ENCODE measurements around the gene SUFU.

SUFU gene

GRCh38 chr10:102635377-102635776 is 131.6 kb downstream of the SUFU start:
- Mint-ChIP-seq H3K36me3 (ENCODE audit: insufficient read depth) (peaks cover 4% of the 10 kb centered on the region), H3K27ac (ENCODE audit: low read depth) (peak overlapping the region; percentile 74), H3K9me3 (no peaks in the 10 kb centered on the region), H3K4me3 (peak overlapping the region; percentile 48), H3K4me1 (peaks cover 29% of the 10 kb centered on the region), H3K27me3 (no peaks in the 10 kb centered on the region)
- no peak for DNase-seq (ENCODE audit: low spot score in 2 of 2)
- peak; percentile 76 for ATAC-seq (replicated peaks; ENCODE audit: extremely low read depth, poor library complexity, severe bottlenecking)

DNA sequence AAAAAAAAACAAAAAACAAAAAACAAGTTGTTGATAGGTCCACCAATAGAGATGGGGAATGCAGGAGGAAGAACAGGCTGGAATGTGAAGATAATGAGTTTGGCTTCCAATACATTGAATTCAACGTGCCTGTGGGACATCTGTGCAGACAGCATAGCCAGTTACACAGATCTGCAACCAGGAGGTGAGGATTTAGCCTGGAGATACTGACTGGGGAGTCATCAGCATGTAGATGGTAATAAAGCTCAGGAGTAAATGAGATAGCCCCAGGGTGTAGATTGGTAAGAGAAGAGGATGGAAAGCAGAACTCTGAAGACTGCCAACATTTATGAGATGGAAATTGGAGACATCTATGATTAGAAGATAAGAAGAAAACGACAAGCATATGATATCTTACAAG is 135.8 kb downstream of the SUFU start:
- ATAC-seq (replicated peaks; ENCODE audit: extremely low read depth, poor library complexity, severe bottlenecking) (no peak), DNase-seq (ENCODE audit: low spot score in 2 of 2) (no peak)
- Mint-ChIP-seq H3K9me3 (no peaks in the 10 kb centered on the region), H3K27me3 (no peaks in the 10 kb centered on the region), H3K4me1 (peaks cover 21% of the 10 kb centered on the region), H3K27ac (ENCODE audit: low read depth) (no peak overlapping the region), H3K36me3 (ENCODE audit: insufficient read depth) (peaks cover 10% of the 10 kb centered on the region), H3K4me3 (no peak overlapping the region)

GRCh38 chr10:102641402-102641801 is 137.6 kb downstream of the SUFU start:
- no peaks in the 10 kb centered on the region for H3K9me3 Mint-ChIP-seq
- DNase-seq (ENCODE audit: low spot score in 2 of 2), result no peak

GRCh38 chr10:102641880-102642735 is 138.3 kb downstream of the SUFU start:
- H3K27me3 Mint-ChIP-seq, result no peaks in the 10 kb centered on the region
- peak overlapping the region; percentile 97 for H3K4me3 Mint-ChIP-seq
- DNase-seq (ENCODE audit: low spot score in 2 of 2), result peak; percentile 86 to 92
- H3K4me1 Mint-ChIP-seq, result peaks cover 33% of the 10 kb centered on the region
- ATAC-seq (replicated peaks; ENCODE audit: extremely low read depth, poor library complexity, severe bottlenecking), result peak; percentile 67
- peak overlapping the region; percentile 83 for H3K27ac Mint-ChIP-seq (ENCODE audit: low read depth)
- no peaks in the 10 kb centered on the region for H3K9me3 Mint-ChIP-seq
- H3K36me3 Mint-ChIP-seq (ENCODE audit: insufficient read depth), result peaks cover 32% of the 10 kb centered on the region

More at GRCh38 chr10:102641402-102641801, 137.6 kb downstream of the SUFU start:
- no peak for ATAC-seq (replicated peaks; ENCODE audit: extremely low read depth, poor library complexity, severe bottlenecking)
- H3K4me1 Mint-ChIP-seq, result peaks cover 25% of the 10 kb centered on the region
- H3K27ac Mint-ChIP-seq (ENCODE audit: low read depth), result peak overlapping the region; percentile 83
- H3K4me3 Mint-ChIP-seq, result peak overlapping the region; percentile 97
- peaks cover 25% of the 10 kb centered on the region for H3K36me3 Mint-ChIP-seq (ENCODE audit: insufficient read depth)
- H3K27me3 Mint-ChIP-seq, result no peaks in the 10 kb centered on the region

DNA sequence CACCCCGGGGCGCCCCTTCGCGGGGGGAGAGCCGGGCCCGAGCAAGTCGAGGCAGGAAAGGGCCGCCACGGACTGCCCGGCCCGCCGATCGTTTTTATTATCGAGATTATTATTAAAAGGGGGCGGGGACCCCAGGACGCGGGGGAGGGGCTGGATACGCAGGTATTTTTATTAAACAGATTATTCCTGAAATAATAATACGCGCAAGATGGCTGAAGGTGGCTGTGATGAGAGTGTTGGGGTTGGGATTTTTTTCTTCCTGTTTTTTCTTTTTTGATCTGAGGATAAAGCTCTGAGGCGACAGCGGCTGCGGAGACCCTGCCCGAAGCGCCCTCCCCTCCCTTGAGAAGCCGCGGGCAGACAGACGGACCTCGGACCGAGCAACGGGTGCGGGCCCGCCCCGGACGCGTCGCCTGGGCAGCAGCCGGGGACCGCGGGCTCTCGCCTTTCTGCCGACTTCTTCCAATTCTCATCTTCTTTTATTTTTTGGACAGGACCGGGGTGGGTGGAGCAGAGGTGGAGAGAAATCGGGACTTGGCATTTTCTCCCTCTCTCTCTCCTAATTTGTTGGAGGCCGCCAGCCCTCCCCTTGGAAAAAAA is 139.1 kb downstream of the SUFU start:
- ATAC-seq (replicated peaks; ENCODE audit: extremely low read depth, poor library complexity, severe bottlenecking), result no peak
- H3K4me1 Mint-ChIP-seq, result peaks cover 40% of the 10 kb centered on the region
- peaks cover 33% of the 10 kb centered on the region for H3K36me3 Mint-ChIP-seq (ENCODE audit: insufficient read depth)
- DNase-seq (ENCODE audit: low spot score in 2 of 2), result peak in 1 of 2 donors; percentile 39
- H3K27ac Mint-ChIP-seq (ENCODE audit: low read depth), result peak overlapping the region; percentile 65
- H3K9me3 Mint-ChIP-seq, result no peaks in the 10 kb centered on the region
- peak overlapping the region; percentile 97 for H3K4me3 Mint-ChIP-seq
- H3K27me3 Mint-ChIP-seq, result no peaks in the 10 kb centered on the region

DNA sequence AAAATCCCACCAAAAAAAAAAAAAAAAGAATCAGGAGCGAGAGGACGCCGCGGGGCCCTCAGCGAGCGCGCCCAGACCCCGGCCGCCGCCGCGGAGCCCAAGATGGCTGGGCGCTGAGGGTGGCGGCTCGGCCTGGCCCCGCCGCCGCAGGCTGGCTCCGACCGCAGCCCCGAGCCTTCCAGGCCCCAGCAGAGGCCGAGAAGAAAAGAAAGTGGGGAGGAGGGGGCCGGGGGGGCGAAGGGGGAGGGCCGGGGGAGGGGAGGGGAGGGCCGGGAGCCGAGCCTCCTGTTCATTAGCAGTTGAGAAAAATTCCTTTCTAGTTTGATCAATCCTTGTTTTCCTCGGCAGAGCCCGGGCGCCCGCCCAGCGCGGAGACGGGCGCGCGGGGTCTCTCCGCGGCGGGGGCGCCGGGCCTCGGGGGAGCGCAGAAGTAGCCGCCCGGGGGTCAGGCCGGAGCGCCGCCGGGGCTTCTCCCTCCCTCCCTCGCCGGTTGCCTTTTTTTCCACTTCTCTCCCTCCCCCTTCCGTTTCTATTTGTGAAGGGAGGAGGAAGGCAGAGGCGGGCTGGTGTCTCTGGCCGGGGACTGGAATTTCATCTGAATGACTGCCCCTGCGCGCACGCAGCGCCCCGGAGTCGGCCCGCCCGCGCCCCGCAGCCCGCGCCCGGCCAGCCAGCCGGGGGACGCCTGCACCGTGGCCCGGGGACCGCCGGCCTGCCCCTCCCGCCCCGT is 139.7 kb downstream of the SUFU start:
- Mint-ChIP-seq H3K4me3 (peak overlapping the region; percentile 97), H3K36me3 (ENCODE audit: insufficient read depth) (peaks cover 34% of the 10 kb centered on the region), H3K27ac (ENCODE audit: low read depth) (peak overlapping the region; percentile 65), H3K4me1 (peaks cover 46% of the 10 kb centered on the region), H3K27me3 (no peaks in the 10 kb centered on the region), H3K9me3 (no peaks in the 10 kb centered on the region)
- no peak for DNase-seq (ENCODE audit: low spot score in 2 of 2)
- ATAC-seq (replicated peaks; ENCODE audit: extremely low read depth, poor library complexity, severe bottlenecking), result no peak

GRCh38 chr10:102644066-102644645 is 140.4 kb downstream of the SUFU start, which contains the start of gene TRIM8:
Gene TRIM8 (plus strand): TSS chr10:102644479. CDS start chr10:102644618, 139 bp downstream.
- Mint-ChIP-seq H3K27me3 (no peaks in the 10 kb centered on the region), H3K36me3 (ENCODE audit: insufficient read depth) (peaks cover 35% of the 10 kb centered on the region), H3K9me3 (no peaks in the 10 kb centered on the region), H3K4me1 (peaks cover 53% of the 10 kb centered on the region), H3K4me3 (peak within 1 kb of the TSS; percentile 97), H3K27ac (ENCODE audit: low read depth) (peak within 1 kb of the TSS; percentile 96)
- ATAC-seq (replicated peaks; ENCODE audit: extremely low read depth, poor library complexity, severe bottlenecking), result peak; percentile 5
- peak; percentile 35 to 41 for DNase-seq (ENCODE audit: low spot score in 2 of 2)

DNA sequence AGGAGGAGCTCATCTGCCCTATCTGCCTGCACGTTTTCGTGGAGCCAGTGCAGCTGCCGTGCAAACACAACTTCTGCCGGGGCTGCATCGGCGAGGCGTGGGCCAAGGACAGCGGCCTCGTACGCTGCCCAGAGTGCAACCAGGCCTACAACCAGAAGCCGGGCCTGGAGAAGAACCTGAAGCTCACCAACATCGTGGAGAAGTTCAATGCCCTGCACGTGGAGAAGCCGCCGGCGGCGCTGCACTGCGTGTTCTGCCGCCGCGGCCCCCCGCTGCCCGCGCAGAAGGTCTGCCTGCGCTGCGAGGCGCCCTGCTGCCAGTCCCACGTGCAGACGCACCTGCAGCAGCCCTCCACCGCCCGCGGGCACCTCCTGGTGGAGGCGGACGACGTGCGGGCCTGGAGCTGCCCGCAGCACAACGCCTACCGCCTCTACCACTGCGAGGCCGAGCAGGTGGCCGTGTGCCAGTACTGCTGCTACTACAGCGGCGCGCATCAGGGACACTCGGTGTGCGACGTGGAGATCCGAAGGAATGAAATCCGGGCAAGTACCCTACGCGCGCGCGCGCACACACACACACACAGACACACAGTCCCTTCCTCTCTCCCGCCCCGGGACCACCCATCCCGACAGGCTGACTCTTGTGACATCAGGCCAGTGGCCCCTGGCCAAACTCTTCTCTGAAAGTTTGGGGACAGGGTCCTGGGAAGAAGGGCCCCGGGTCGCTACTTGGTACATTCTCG is 141.0 kb downstream of the SUFU start:
- DNase-seq (ENCODE audit: low spot score in 2 of 2) (peak; percentile 64 to 67), ATAC-seq (replicated peaks; ENCODE audit: extremely low read depth, poor library complexity, severe bottlenecking) (peak; percentile 30)
- H3K4me1 Mint-ChIP-seq, result peaks cover 60% of the 10 kb centered on the region
- no peaks in the 10 kb centered on the region for H3K27me3 Mint-ChIP-seq
- H3K4me3 Mint-ChIP-seq, result peak overlapping the region; percentile 97
- H3K9me3 Mint-ChIP-seq, result no peaks in the 10 kb centered on the region
- peak overlapping the region; percentile 96 for H3K27ac Mint-ChIP-seq (ENCODE audit: low read depth)
- peaks cover 35% of the 10 kb centered on the region for H3K36me3 Mint-ChIP-seq (ENCODE audit: insufficient read depth)

DNA sequence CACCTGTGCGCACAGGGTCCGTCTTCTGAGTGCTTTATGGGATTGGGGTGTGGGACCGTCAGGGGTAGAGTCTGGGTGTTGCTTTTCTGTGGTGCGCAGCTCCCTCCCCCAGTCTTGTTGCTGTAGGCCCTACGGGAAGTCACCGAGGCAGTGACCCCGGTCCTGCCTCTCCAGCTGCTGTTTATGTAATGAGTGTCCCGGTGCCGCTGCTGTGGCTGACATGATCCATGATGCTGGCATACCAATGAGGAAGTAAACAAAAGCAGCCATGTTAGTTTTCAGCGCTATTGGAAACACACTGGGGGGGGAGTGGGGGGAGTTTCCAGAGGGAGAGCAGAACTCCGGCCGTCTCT is 141.6 kb downstream of the SUFU start:
- ATAC-seq (replicated peaks; ENCODE audit: extremely low read depth, poor library complexity, severe bottlenecking), result no peak
- peak overlapping the region; percentile 96 for H3K27ac Mint-ChIP-seq (ENCODE audit: low read depth)
- peaks cover 65% of the 10 kb centered on the region for H3K4me1 Mint-ChIP-seq
- peaks cover 35% of the 10 kb centered on the region for H3K36me3 Mint-ChIP-seq (ENCODE audit: insufficient read depth)
- H3K27me3 Mint-ChIP-seq, result no peaks in the 10 kb centered on the region
- H3K9me3 Mint-ChIP-seq, result no peaks in the 10 kb centered on the region
- DNase-seq (ENCODE audit: low spot score in 2 of 2), result no peak
- H3K4me3 Mint-ChIP-seq, result peak overlapping the region; percentile 97

- H3K4me1 Mint-ChIP-seq, result peaks cover 71% of the 10 kb centered on the region
- H3K27ac Mint-ChIP-seq (ENCODE audit: low read depth), result peak overlapping the region; percentile 96
- H3K27me3 Mint-ChIP-seq, result no peaks in the 10 kb centered on the region
- H3K4me3 Mint-ChIP-seq, result peak overlapping the region; percentile 97
- peaks cover 37% of the 10 kb centered on the region for H3K36me3 Mint-ChIP-seq (ENCODE audit: insufficient read depth)
- no peaks in the 10 kb centered on the region for H3K9me3 Mint-ChIP-seq
- ATAC-seq (replicated peaks; ENCODE audit: extremely low read depth, poor library complexity, severe bottlenecking) (peak; percentile 48), DNase-seq (ENCODE audit: low spot score in 2 of 2) (peak; percentile 42 to 65)
These were observed 142.2 kb downstream of the SUFU start for GRCh38 chr10:102645741-102646609.

Measured in central memory CD8-positive, alpha-beta T cell (primary cell).